ENCODE results near the gene PLEKHG3.

Gene PLEKHG3

DNA sequence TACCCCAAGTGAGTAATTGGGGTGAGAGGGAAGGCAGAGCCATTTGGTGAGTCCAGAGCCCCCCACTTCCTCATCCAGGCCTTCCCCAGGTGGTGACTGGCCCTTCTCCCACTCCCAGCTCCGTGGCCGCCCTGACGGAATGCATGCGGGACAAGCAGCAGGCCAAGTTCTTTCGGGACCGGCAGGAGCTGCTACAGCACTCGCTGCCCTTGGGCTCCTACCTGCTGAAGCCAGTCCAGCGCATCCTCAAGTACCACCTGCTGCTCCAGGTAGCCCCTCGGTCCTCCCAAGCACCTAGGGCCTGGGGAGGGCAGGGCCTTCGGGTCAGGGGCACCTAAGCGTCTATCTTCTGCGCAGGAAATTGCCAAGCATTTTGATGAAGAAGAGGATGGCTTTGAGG, 26.5 kb downstream of the PLEKHG3 start:
- Histone ChIP-seq H3K9ac (ENCODE audit: low read length) (no peak overlapping the region), H3K36me3 (ENCODE audit: insufficient read depth, low read length) (peaks cover 62% of the 10 kb centered on the region), H3K9me3 (ENCODE audit: low read length) (no peaks in the 10 kb centered on the region), H3K4me3 (ENCODE audit: low read depth in 1 of 2, low read length in 2 of 2) (no peak overlapping the region), H3K27me3 (ENCODE audit: control insufficient read depth in 1 of 2, insufficient read depth in 2 of 2, low read length in 2 of 2) (no peaks in the 10 kb centered on the region), H3K27ac (ENCODE audit: low read depth, low read length) (no peak overlapping the region), H3K4me1 (ENCODE audit: insufficient read depth, low read length) (peaks cover 19% of the 10 kb centered on the region)

DNA sequence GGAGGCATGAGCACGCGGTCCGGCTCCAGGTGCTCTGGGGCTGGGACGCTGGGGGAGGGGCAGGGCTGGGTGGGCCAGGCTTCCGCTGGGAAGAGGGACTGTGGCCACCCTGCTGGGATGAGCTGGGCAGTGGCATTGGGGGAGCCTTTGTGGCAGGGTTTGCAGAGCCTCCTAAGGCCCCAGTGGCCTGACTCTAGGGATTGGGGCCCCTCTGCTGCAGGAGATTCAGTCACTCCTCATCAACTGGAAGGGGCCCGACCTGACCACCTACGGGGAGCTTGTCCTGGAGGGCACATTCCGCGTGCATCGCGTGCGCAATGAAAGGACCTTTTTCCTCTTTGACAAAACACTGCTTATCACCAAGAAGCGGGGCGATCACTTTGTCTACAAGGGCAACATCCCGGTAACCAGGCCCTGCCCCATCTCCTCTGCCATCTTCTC, 26.9 kb downstream of the PLEKHG3 start:
- Histone ChIP-seq H3K4me1 (ENCODE audit: insufficient read depth, low read length) (peaks cover 16% of the 10 kb centered on the region), H3K9me3 (ENCODE audit: low read length) (no peaks in the 10 kb centered on the region), H3K4me3 (ENCODE audit: low read depth in 1 of 2, low read length in 2 of 2) (no peak overlapping the region), H3K9ac (ENCODE audit: low read length) (no peak overlapping the region), H3K36me3 (ENCODE audit: insufficient read depth, low read length) (peaks cover 66% of the 10 kb centered on the region), H3K27ac (ENCODE audit: low read depth, low read length) (no peak overlapping the region), H3K27me3 (ENCODE audit: control insufficient read depth in 1 of 2, insufficient read depth in 2 of 2, low read length in 2 of 2) (no peaks in the 10 kb centered on the region)

DNA sequence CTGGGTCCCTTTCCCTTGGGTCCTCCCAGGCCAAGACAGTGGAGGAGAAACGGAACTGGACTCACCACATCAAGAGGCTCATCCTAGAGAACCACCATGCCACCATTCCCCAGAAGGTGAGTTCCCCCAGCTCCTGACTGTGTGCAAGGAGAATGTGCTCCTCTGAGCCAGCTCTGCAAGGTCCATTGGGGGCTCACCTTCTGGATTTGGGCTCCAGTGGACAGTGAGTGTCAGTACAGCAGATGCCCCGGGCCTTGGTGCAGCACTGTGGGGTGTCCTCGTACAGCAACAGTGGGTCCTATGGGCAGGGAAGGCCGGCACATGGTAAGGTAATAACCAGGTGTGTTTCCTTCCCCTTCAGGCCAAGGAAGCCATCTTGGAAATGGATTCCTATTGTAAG, 27.8 kb downstream of the PLEKHG3 start:
- Histone ChIP-seq H3K4me3 (ENCODE audit: low read depth in 1 of 2, low read length in 2 of 2) (no peak overlapping the region), H3K27me3 (ENCODE audit: control insufficient read depth in 1 of 2, insufficient read depth in 2 of 2, low read length in 2 of 2) (no peaks in the 10 kb centered on the region), H3K9me3 (ENCODE audit: low read length) (no peaks in the 10 kb centered on the region), H3K4me1 (ENCODE audit: insufficient read depth, low read length) (peaks cover 10% of the 10 kb centered on the region), H3K36me3 (ENCODE audit: insufficient read depth, low read length) (peaks cover 74% of the 10 kb centered on the region), H3K27ac (ENCODE audit: low read depth, low read length) (no peak overlapping the region), H3K9ac (ENCODE audit: low read length) (no peak overlapping the region)

DNA sequence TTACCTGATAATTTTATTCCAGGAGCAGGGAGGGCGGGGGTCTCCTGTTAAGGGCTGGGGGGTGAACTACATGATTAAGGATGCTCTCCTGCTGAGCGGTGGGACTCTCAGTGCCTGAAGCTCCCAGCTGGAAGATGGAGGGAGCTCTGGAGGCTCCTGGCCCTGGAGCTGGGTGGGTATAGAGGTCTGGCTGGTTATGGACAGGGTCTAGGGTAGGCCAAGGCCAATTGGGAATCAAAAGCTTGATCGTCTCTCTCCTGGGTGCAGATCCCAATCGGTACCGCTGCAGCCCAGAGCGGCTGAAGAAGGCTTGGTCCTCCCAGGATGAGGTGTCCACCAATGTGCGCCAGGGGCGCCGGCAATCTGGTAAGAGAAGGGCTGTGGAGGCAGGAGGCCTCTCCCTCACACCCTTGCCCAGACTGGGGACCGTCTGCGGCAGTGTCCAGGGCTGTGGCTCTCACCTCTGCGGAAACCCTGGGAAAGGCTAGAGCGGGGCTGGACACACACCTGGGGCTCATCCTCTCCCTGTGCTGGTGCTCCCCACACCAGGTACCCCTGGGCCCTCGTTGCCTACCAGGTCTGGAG, 28.4 kb downstream of the PLEKHG3 start:
- Histone ChIP-seq H3K4me3 (ENCODE audit: low read depth in 1 of 2, low read length in 2 of 2) (no peak overlapping the region), H3K4me1 (ENCODE audit: insufficient read depth, low read length) (peaks cover 10% of the 10 kb centered on the region), H3K27me3 (ENCODE audit: control insufficient read depth in 1 of 2, insufficient read depth in 2 of 2, low read length in 2 of 2) (no peaks in the 10 kb centered on the region), H3K9ac (ENCODE audit: low read length) (no peak overlapping the region), H3K27ac (ENCODE audit: low read depth, low read length) (no peak overlapping the region), H3K9me3 (ENCODE audit: low read length) (no peaks in the 10 kb centered on the region), H3K36me3 (ENCODE audit: insufficient read depth, low read length) (peaks cover 78% of the 10 kb centered on the region)

DNA sequence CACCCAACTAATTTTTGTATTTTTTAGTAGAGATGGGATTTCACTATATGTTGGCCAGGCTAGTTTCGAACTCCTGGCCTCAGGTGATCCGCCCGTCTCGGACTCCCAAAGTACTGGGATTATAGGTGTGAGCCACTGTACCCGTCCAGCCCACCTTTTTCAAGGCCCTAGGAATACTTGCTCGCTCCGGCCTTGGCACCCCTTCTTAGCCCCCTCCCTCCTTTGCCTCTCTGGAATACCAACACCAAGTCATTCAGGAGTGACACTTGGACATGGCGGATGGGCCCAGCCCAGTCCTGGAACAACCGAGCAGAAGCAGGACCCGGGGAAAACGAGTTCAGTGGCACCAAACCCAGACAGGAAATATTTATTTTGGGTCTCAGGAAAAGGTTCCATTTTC, 29.1 kb downstream of the PLEKHG3 start:
- Histone ChIP-seq H3K4me1 (ENCODE audit: insufficient read depth, low read length) (peaks cover 10% of the 10 kb centered on the region), H3K36me3 (ENCODE audit: insufficient read depth, low read length) (peaks cover 78% of the 10 kb centered on the region), H3K9me3 (ENCODE audit: low read length) (no peaks in the 10 kb centered on the region), H3K9ac (ENCODE audit: low read length) (no peak overlapping the region), H3K4me3 (ENCODE audit: low read depth in 1 of 2, low read length in 2 of 2) (no peak overlapping the region), H3K27ac (ENCODE audit: low read depth, low read length) (no peak overlapping the region), H3K27me3 (ENCODE audit: control insufficient read depth in 1 of 2, insufficient read depth in 2 of 2, low read length in 2 of 2) (no peaks in the 10 kb centered on the region)

DNA sequence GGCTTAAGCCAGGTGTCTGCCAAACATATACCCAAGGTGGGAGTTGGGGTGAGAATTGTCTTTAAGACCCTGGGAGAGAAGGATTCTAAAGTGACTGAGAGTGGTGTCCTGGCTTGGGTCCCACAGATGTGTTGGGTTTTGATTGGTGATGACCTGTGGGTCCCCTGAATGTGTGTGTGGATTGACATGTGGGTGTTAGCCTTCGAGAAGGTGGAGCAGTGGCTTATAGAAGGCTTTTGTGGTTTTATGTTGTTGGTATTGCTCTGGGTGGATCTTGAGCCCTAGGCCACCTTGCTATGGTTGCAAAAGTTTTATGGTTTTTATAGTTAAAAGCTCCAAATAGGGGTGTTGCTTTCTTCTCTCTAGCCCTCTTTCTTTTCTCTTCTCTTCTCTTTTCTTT, 29.7 kb downstream of the PLEKHG3 start:
- H3K4me1 ChIP-seq (ENCODE audit: insufficient read depth, low read length), result peaks cover 8% of the 10 kb centered on the region
- no peaks in the 10 kb centered on the region for H3K27me3 ChIP-seq (ENCODE audit: control insufficient read depth in 1 of 2, insufficient read depth in 2 of 2, low read length in 2 of 2)
- H3K27ac ChIP-seq (ENCODE audit: low read depth, low read length), result no peak overlapping the region
- H3K36me3 ChIP-seq (ENCODE audit: insufficient read depth, low read length), result peaks cover 78% of the 10 kb centered on the region
- H3K9ac ChIP-seq (ENCODE audit: low read length), result no peak overlapping the region
- H3K9me3 ChIP-seq (ENCODE audit: low read length), result no peaks in the 10 kb centered on the region
- no peak overlapping the region for H3K4me3 ChIP-seq (ENCODE audit: low read depth in 1 of 2, low read length in 2 of 2)

DNA sequence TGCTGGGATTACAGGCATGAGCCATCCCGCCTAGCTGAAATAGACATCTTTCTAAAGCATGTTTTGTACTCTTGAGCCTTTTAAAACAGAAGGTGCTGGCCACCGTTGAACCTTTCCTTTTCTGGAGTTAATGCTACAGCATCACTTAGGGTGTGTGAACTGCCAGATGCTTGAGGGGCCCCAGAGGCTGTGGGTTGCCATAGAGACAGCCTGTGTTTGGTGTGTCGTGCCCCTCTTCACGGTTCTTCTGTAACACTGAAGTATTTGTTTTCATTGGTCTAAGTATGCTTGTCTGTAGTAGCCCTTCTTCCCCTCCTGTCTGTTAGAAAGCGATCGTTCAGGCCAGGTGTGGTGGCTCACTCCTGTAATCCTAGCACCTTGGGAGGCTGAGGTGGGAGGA, 30.8 kb downstream of the PLEKHG3 start:
- Histone ChIP-seq H3K27me3 (ENCODE audit: control insufficient read depth in 1 of 2, insufficient read depth in 2 of 2, low read length in 2 of 2) (no peaks in the 10 kb centered on the region), H3K4me3 (ENCODE audit: low read depth in 1 of 2, low read length in 2 of 2) (no peak overlapping the region), H3K4me1 (ENCODE audit: insufficient read depth, low read length) (peaks cover 4% of the 10 kb centered on the region), H3K9me3 (ENCODE audit: low read length) (no peaks in the 10 kb centered on the region), H3K9ac (ENCODE audit: low read length) (no peak overlapping the region), H3K36me3 (ENCODE audit: insufficient read depth, low read length) (peaks cover 77% of the 10 kb centered on the region), H3K27ac (ENCODE audit: low read depth, low read length) (no peak overlapping the region)

DNA sequence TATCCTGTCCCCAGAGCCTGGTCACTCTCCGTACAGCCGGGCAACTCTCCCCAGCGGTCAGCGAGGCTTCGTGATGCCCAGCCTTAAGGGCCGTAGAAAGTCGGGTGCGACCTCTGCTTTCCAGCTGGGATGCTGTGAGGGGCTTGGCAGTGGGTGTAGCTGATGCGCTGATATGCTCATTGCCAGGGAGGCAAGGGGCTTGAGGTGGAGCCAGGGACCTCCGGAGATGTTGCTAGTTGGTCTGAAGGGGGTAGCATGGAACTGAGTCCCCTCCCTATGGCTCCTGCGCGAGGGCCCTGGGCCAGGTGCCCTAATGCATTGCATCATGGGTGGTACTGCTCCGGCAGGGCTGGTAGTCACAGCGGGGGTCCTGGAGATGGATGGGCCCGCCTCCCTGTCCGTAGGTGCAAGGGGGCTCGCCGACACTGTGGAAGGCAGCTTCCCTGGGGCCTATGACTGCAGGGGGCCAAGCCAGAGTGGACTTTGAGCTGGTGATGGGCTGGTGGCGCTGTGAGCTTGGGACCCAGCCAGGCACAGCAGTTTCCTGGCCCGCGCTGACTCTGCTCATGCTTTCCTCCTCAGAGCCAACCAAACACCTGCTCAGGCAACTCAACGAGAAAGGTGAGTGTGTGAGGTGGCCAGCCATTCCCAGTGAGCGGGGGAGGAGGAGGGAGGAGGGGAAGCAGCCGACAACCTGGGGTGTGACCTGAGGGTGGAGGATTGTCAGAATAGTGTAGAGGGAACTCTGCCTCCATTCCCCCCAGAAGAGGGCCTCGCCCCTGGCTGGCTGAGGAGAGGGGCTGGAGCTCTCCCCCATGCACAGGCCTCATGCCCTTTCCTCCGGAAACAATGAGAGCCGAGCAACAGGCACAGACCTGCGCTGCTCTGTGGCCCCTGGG, 32.3 kb downstream of the PLEKHG3 start:
- Histone ChIP-seq H3K27me3 (ENCODE audit: control insufficient read depth in 1 of 2, insufficient read depth in 2 of 2, low read length in 2 of 2) (no peaks in the 10 kb centered on the region), H3K27ac (ENCODE audit: low read depth, low read length) (no peak overlapping the region), H3K36me3 (ENCODE audit: insufficient read depth, low read length) (peaks cover 77% of the 10 kb centered on the region), H3K4me3 (ENCODE audit: low read depth in 1 of 2, low read length in 2 of 2) (no peak overlapping the region), H3K9ac (ENCODE audit: low read length) (no peak overlapping the region), H3K4me1 (ENCODE audit: insufficient read depth, low read length) (peaks cover 4% of the 10 kb centered on the region), H3K9me3 (ENCODE audit: low read length) (no peaks in the 10 kb centered on the region)

DNA sequence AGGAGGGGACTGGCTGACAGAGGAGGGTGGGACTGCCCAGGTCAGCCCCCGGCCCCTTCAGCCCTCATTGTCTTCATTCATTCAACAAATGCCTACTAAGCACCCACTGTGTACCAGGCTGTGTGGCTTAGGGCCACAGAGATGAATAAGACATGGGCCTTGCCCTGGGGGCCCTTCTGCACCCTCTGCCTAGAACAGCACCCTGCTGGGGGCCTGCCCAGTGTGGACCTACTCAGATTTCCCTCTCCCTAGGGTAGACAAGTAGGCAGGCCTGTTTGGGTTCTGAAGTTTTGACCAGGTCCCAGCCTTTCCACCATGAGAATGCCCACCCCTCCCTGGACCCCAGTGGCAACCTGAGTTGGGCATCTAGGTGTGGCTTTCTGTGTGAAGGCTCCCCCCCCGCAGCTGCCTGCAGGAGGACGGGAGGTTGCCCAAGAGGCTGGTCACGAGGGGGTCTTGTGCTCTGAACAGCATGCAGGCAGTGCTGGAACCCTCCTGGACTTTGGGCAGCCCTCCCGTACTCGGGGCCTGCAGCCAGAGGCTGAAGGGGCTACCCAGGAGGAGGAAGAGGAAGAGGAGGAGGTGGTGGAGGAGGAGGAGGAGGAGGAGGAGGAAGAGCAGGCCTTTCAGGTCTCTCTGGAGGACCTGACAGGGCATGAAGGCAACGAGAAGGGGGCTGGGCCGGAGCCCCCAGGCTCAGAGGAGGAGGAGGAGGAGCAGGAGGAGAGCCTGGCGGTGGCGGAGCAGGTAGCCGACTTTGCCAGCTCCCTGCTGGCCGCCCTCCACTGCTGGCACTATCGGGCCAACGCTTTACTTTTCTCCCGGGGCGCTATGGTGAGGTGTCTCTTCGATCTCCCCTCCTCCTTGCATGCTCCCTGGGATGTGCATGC, 33.4 kb downstream of the PLEKHG3 start:
- H3K4me3 ChIP-seq (ENCODE audit: low read depth in 1 of 2, low read length in 2 of 2), result no peak overlapping the region
- H3K27me3 ChIP-seq (ENCODE audit: control insufficient read depth in 1 of 2, insufficient read depth in 2 of 2, low read length in 2 of 2), result no peaks in the 10 kb centered on the region
- H3K27ac ChIP-seq (ENCODE audit: low read depth, low read length), result no peak overlapping the region
- H3K36me3 ChIP-seq (ENCODE audit: insufficient read depth, low read length), result peaks cover 77% of the 10 kb centered on the region
- no peak overlapping the region for H3K9ac ChIP-seq (ENCODE audit: low read length)
- H3K4me1 ChIP-seq (ENCODE audit: insufficient read depth, low read length), result peaks cover 4% of the 10 kb centered on the region
- H3K9me3 ChIP-seq (ENCODE audit: low read length), result no peaks in the 10 kb centered on the region

DNA sequence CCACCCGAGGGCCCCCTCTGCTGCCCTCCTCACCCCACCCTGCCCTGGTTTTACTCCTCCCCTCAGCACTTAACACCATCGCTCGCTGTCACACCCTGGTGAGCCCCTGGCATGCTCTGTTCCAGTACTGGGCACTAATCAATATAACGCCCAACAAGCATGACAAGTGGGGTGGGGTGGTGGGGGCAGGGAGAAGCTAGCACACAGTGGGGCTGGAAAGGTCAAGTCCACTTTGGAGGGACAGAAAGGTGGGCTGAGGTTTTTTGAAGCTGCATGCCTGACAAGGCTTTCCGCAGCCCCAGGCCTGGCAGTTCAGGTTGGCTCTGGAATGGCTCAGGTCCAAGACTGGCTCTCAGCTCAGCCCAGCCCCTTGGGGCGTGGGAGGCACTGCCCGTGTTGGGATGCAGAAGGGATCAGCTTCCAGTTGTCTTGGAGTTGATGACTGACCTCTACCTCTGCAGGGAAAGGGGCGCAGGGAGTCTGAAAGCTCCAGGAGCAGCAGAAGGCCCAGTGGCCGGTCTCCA, 34.1 kb downstream of the PLEKHG3 start:
- no peak overlapping the region for H3K4me3 ChIP-seq (ENCODE audit: low read depth in 1 of 2, low read length in 2 of 2)
- H3K9me3 ChIP-seq (ENCODE audit: low read length), result no peaks in the 10 kb centered on the region
- H3K4me1 ChIP-seq (ENCODE audit: insufficient read depth, low read length), result peaks cover 4% of the 10 kb centered on the region
- no peak overlapping the region for H3K9ac ChIP-seq (ENCODE audit: low read length)
- H3K27me3 ChIP-seq (ENCODE audit: control insufficient read depth in 1 of 2, insufficient read depth in 2 of 2, low read length in 2 of 2), result no peaks in the 10 kb centered on the region
- peaks cover 82% of the 10 kb centered on the region for H3K36me3 ChIP-seq (ENCODE audit: insufficient read depth, low read length)
- H3K27ac ChIP-seq (ENCODE audit: low read depth, low read length), result no peak overlapping the region

DNA sequence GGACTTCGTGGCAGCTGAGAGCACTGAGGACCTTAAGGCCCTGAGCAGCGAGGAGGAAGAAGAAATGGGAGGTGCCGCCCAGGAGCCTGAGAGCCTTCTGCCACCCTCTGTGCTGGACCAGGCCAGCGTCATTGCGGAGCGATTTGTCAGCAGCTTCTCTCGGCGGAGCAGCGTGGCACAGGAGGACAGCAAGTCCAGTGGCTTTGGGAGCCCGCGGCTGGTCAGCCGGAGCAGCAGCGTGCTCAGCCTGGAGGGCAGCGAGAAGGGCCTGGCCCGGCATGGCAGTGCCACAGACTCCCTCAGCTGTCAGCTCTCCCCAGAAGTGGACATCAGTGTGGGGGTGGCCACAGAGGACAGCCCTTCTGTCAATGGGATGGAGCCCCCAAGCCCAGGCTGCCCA, 37.0 kb downstream of the PLEKHG3 start:
- Histone ChIP-seq H3K9me3 (ENCODE audit: low read length) (no peaks in the 10 kb centered on the region), H3K36me3 (ENCODE audit: insufficient read depth, low read length) (peaks cover 86% of the 10 kb centered on the region), H3K27me3 (ENCODE audit: control insufficient read depth in 1 of 2, insufficient read depth in 2 of 2, low read length in 2 of 2) (no peaks in the 10 kb centered on the region), H3K4me3 (ENCODE audit: low read depth in 1 of 2, low read length in 2 of 2) (no peak overlapping the region), H3K27ac (ENCODE audit: low read depth, low read length) (no peak overlapping the region), H3K9ac (ENCODE audit: low read length) (no peak overlapping the region), H3K4me1 (ENCODE audit: insufficient read depth, low read length) (peaks cover 12% of the 10 kb centered on the region)

Measured in muscle layer of colon (tissue), 2 donors.